ENCODE results near the gene CCNH. TPM values are rescaled to one million over a fixed set of nuclear protein-coding genes. Genes with fewer than 3 reads are reported as not detected.

CCNH gene
- total RNA-seq, 3 donors from 2014 or later (not counting 1 experiment from before 2014, with no cell fraction given) = 171 to 305 (median 268) TPM

- Histone ChIP-seq H3K4me3 (ENCODE audit: low read length) (peak overlapping the region; percentile 94), H3K27ac (ENCODE audit: low read length) (peak overlapping the region; percentile 97), H3K27me3 (ENCODE audit: control insufficient read depth, insufficient read depth, low read length) (no peaks in the 10 kb centered on the region), H3K36me3 (ENCODE audit: control insufficient read depth, insufficient read depth, low read length) (peaks cover 23% of the 10 kb centered on the region), H3K4me1 (ENCODE audit: control insufficient read depth, insufficient read depth, low read length) (peaks cover 6% of the 10 kb centered on the region), H3K9me3 (ENCODE audit: control insufficient read depth, insufficient read depth, low read length) (no peaks in the 10 kb centered on the region)
- Mint-ChIP-seq H3K36me3 (peaks cover 5% of the 10 kb centered on the region), H3K27me3 (ENCODE audit: low read depth in 2 of 2) (peaks cover 10 to 25% of the 10 kb centered on the region in 2 donors), H3K27ac (peak overlapping the region; percentile 90 to 99), H3K9me3 (no peaks in the 10 kb centered on the region), H3K4me3 (peak overlapping the region; percentile 97), H3K4me1 (peaks cover 35 to 39% of the 10 kb centered on the region in 2 donors)
- TF ChIP-seq CTCF (IDR thresholded peaks at IDR 0.05) = no peak
- intact Hi-C loops (cut with micrococcal nuclease) = loop anchor here (5.0 to 10.0 kb wide), 2 partner anchors 291 to 732 kb away; no protein-coding TSS in a partner anchor
- 67% methylated on average over 2 of the region's 3 CpGs for WGBS (ENCODE audit: insufficient coverage)
- ATAC-seq (no peak), DNase-seq (no peak)
Measured at GRCh38 chr5:87413343-87413645, 564 bp upstream of the CCNH start.

DNA sequence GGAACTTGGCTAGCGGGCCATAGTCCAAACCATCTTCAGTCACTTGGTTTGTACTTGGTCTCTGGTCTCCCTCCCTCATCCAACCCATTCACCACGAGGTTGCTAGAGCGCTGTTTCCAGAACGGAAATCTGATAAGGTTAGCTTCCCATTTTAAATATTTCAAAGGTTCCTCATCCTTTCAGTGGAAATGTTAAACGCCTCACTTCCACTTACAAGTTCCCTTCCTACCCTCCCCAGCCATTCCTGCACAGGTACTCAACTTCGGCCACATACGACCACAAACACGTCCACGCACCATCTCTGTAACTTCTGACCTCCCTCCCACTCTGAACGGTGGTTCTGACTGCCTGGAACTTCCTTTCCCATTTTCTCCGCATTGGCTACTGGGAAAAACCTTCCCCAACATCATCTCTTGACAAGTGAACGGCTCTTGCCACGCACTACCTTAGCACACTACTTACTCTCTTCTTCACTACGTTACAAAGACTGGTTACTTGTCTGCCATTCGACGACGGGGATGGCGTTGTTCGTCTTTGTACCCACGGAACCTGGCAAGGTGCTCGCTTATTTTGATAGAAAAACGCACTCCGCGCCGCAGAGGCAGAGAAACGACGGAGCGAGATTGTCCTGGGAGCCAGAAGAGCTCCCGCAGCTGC lies 629 bp downstream of the CCNH start:
- peak overlapping the region; percentile 94 for H3K4me3 ChIP-seq (ENCODE audit: low read length)
- intact Hi-C loops (cut with micrococcal nuclease) = loop anchor here (1.0 to 10.0 kb wide), 3 partner anchors 290 to 795 kb away; partner anchors contain the start of gene COX7C
- DNase-seq (peak; percentile 16 to 69), ATAC-seq (peak; percentile 11 to 33 (median 14))
- TF ChIP-seq CTCF (IDR thresholded peaks at IDR 0.05) = no peak
- H3K9me3 ChIP-seq (ENCODE audit: control insufficient read depth, insufficient read depth, low read length) = no peaks in the 10 kb centered on the region
- peak overlapping the region; percentile 90 to 99 for H3K27ac Mint-ChIP-seq
- peak overlapping the region; percentile 97 for H3K4me3 Mint-ChIP-seq
- H3K4me1 Mint-ChIP-seq = peaks cover 47 to 51% of the 10 kb centered on the region in 2 donors
- under 1% methylated on average over 29 of the region's 29 CpGs for WGBS (ENCODE audit: insufficient coverage)
- H3K27me3 ChIP-seq (ENCODE audit: control insufficient read depth, insufficient read depth, low read length) = no peaks in the 10 kb centered on the region
- H3K4me1 ChIP-seq (ENCODE audit: control insufficient read depth, insufficient read depth, low read length) = peaks cover 6% of the 10 kb centered on the region
- H3K9me3 Mint-ChIP-seq = no peaks in the 10 kb centered on the region
- peaks cover 33% of the 10 kb centered on the region for H3K36me3 ChIP-seq (ENCODE audit: control insufficient read depth, insufficient read depth, low read length)
- peaks cover 17% of the 10 kb centered on the region for H3K36me3 Mint-ChIP-seq
- H3K27ac ChIP-seq (ENCODE audit: low read length) = peak overlapping the region; percentile 97
- peaks cover 10 to 22% of the 10 kb centered on the region in 2 donors for H3K27me3 Mint-ChIP-seq (ENCODE audit: low read depth in 2 of 2)

- Mint-ChIP-seq H3K27ac (peak overlapping the region; percentile 90 to 99), H3K27me3 (ENCODE audit: low read depth in 2 of 2) (peaks cover 10 to 16% of the 10 kb centered on the region in 2 donors), H3K4me1 (peaks cover 48 to 56% of the 10 kb centered on the region in 2 donors), H3K4me3 (peak overlapping the region; percentile 97), H3K36me3 (peaks cover 22% of the 10 kb centered on the region), H3K9me3 (no peaks in the 10 kb centered on the region)
- DNase-seq (peak in 1 of 2 donors; percentile 61), ATAC-seq (no peak)
- H3K36me3 ChIP-seq (ENCODE audit: control insufficient read depth, insufficient read depth, low read length) = peaks cover 38% of the 10 kb centered on the region
- peak overlapping the region; percentile 97 for H3K27ac ChIP-seq (ENCODE audit: low read length)
- no peak for TF ChIP-seq CTCF (IDR thresholded peaks at IDR 0.05)
- peak overlapping the region; percentile 94 for H3K4me3 ChIP-seq (ENCODE audit: low read length)
- no peaks in the 10 kb centered on the region for H3K27me3 ChIP-seq (ENCODE audit: control insufficient read depth, insufficient read depth, low read length)
- no peaks in the 10 kb centered on the region for H3K9me3 ChIP-seq (ENCODE audit: control insufficient read depth, insufficient read depth, low read length)
- 8% methylated on average over 2 of the region's 5 CpGs for WGBS (ENCODE audit: insufficient coverage)
- peaks cover 6% of the 10 kb centered on the region for H3K4me1 ChIP-seq (ENCODE audit: control insufficient read depth, insufficient read depth, low read length)
- intact Hi-C loops (cut with micrococcal nuclease) = loop anchor here (5.0 to 10.0 kb wide), 2 partner anchors 289 to 733 kb away; no protein-coding TSS in a partner anchor
Measured at GRCh38 chr5:87411586-87411972, 1.2 kb downstream of the CCNH start.

Data from natural killer cell (primary cell).